HG02852 (cell line): ENCODE data around the gene CCL4L2.
A peak's percentile ranks its signal among the peaks of the same experiment; 100 is the strongest.
"Not testable (repeated sequence)": the region's sequence is repeated elsewhere in the genome, so short reads cannot be mapped to it uniquely, and the experiment has no call there.

ENCODE experiments used
- ATAC-seq: cut with Tn5 transposase; IDR thresholded peaks from one replicate; pipeline ENCODE4 v1.9.1; 2021; ENCODE audit warnings: mild to moderate bottlenecking, moderate library complexity; ENCODE audit not compliant: unreplicated experiment

CCL4L2 gene

DNA sequence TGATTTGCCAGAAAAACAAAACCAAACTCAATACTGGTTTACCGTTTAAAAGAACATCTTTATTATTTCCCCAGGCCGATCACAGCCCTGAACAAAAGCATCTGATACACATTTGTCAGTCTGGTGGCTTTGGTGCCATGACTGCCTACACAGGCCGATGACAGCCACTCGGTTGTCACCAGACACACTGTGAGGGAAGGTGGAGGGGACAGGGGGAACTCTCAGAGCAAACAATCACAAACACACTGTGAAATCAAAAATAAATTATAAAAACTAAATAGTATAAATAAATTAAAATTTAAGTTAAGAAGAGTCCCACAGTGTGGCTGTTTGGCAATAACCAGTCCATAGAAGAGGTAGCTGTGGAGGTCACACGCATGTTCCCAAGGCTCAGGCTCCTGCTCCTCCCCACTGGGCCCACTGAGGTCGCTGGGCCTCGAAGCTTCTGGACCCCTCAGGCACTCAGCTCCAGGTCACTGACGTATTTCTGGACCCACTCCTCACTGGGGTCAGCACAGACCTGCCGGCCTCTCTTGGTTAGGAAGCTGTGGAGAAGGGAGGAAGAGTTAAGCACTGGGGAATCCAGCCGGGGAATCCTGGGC lies 15.9 kb upstream of the CCL4L2 start:
- not testable (repeated sequence) for ATAC-seq

DNA sequence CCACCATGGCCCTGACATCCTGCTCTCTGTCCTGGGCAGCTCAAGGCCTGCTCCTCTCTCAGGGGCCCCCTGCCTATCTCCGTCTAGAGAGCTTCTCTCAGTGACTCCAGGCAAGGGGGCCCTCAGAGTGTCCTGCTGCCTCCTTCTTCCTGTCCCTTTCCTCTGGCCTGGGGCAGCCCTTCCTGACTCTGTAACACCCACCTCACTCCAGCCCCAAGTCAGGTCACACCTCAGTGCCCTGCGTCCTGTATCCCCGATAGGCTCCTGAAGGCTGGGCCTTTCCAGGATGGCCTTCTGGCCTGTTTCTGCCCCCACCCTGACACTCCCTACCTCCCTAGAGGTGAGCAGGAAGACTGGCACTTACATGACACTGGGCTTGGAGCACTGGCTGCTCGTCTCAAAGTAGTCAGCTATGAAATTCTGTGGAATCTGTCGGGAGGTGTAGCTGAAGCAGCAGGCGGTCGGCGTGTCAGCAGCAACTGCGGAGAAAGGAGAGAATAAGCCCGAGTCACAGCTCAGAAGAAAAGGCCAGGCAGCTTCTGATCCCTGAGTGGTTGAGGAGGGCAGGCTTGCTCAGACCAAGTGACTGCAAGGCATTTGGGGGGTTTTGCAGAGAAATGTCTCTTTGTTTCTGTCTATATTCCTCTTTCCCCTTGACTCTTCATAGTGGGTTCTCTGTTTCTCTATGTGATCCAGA lies 15.3 kb upstream of the CCL4L2 start:
- no peak for ATAC-seq

DNA sequence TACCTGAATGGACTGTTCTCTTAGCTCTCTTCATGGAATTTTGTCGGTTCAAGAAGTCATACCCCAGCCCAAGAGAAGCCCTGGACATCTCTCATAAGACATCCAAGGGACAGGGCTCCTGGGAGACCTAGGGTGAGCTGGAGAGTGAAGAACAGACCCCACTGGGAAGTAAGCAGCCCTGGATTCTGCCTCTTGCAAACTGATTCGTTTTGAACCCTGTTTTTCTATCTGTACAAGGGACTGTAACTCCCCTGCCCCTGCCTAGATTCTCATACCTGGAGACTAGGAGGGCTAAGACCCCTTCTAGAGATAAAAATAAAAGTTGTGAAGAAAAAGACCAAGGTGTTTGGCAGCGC lies 14.8 kb upstream of the CCL4L2 start:
- no peak for ATAC-seq

GRCh38 chr17:36197387-36197703 lies 13.5 kb upstream of the CCL4L2 start:
- ATAC-seq, result peak; percentile 21

DNA sequence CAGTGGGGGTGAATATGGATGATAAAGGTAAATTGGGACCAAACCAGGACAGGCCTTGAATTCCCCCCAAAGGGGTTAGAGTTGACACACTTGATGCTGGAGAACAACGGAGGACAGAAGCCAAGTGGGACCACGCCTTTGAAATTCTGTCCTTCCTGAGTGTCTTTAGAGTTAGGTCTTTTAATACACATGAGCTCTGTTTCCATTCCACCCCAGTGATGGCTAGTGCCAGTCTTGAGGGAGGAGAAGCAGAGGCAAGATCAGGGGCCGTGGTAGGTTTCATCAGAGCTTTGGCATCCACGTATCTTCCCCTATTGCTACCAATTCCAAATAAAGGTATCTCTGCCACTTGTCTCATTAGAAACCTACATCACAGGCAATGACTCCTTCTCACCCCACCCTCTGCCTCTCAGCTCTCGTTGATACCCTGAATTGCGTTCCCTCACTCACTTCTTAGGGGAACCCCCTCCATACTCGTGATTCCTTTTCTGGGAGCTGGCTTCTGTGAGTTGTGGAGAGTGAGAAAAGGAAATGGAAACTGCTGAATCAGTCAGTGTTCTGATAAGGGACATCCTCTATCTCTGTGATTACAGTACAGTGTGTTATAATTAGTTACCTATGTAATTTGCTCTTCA lies 11.9 kb upstream of the CCL4L2 start:
- peak; percentile 19 for ATAC-seq

DNA sequence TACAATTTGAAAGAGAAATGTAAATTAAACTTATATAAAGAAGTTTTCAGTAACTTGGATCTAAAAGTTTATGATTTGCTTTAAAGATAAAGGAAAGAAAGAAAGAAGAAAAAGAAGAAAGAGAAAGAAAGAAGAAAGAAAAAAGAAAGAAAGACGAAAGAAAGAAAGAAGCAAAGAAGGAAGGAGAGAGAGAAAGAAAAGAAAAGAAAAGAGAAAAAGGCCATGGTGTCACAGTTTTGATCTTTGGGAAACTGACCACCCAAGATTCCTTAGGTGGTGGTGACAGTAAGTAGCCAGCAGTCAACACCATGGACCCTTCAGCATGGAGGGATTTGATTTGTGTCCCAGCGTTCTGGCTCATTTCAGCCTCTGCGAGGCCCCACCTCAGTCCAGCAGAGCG lies 9.8 kb upstream of the CCL4L2 start:
- not testable (repeated sequence) for ATAC-seq

- ATAC-seq, result not testable (repeated sequence)
Measured at GRCh38 chr17:36201506-36201905, 9.4 kb upstream of the CCL4L2 start.

- no peak for ATAC-seq
Measured at GRCh38 chr17:36203335-36203734, 7.5 kb upstream of the CCL4L2 start.

GRCh38 chr17:36204724-36205500 lies 6.0 kb upstream of the CCL4L2 start:
- no peak for ATAC-seq

DNA sequence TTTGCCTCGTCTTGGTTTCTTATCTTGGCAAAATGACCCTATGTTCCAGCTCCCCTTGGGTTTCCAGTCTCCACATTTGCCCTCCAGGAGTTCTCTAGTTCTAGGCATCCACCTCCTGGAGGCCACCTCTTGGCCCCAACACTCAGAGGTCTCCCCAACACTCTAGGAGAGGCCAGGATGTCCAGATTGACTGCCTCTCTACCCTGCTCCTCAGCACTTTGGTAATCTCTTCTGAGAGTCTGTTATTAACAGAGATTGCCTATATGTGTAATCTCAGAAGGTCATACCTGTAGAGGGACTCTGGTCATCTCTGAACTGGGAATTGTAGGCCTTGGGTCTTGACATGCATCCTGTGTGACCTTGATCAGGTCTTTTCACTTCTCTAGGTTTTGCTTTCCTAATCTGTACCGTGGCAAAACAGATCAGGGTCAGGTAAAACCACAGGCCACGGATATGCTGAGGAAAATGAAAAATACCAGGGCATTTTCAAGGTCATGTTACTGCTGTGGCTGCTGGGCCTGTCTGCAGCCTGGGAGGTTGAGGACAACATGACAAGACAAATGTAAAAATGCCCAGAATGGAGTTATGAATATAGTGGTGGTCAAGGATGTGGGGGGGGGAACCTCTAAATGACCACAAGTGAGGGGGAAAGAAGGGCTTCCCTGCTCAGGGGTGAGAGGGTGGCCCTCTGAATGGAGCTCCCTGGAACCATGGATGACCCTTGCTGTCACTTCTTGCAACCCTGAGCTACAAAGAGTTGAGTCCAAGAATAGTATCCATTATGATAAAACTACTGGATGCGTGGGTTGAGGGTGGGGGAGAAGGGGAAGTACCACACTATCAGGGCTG lies 5.0 kb upstream of the CCL4L2 start:
- ATAC-seq, result no peak

DNA sequence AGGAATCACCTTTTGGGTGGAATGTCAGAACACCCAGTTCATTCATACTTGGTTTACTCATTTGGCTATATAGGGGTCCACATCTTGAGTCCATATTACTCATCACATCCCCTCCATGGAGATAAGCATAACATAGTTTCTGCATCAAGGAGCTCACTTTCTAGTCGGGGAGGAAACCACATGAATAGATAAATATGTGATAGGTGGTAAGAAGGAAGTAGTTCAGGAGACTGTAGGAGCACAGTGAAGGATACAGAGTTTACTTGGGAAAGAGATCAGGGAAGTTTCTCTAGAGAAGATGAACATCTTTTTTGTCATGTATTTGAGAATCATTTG lies 4.4 kb upstream of the CCL4L2 start:
- ATAC-seq, result not testable (repeated sequence)

- not testable (repeated sequence) for ATAC-seq
Measured at GRCh38 chr17:36207383-36207782, 3.5 kb upstream of the CCL4L2 start.

DNA sequence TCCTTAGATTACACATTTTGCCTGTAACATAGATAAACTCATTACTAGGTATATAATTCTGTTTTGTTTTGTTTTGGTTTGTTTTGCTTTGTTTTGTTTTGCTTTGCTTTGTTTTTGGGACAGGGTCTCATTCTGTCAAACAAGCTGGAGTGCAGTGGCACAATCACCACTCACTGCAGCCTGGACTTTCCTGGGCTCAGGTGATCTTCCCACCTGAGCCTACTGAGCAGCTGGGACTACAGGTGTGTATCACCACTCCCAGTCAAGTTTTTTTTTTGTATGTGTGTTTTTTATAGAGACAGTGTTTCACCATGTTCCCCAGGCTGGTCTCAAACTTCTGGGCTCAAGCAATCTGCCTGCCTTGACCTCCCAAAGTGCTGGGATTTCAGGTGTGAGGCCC lies 1.3 kb upstream of the CCL4L2 start:
- no peak for ATAC-seq

DNA sequence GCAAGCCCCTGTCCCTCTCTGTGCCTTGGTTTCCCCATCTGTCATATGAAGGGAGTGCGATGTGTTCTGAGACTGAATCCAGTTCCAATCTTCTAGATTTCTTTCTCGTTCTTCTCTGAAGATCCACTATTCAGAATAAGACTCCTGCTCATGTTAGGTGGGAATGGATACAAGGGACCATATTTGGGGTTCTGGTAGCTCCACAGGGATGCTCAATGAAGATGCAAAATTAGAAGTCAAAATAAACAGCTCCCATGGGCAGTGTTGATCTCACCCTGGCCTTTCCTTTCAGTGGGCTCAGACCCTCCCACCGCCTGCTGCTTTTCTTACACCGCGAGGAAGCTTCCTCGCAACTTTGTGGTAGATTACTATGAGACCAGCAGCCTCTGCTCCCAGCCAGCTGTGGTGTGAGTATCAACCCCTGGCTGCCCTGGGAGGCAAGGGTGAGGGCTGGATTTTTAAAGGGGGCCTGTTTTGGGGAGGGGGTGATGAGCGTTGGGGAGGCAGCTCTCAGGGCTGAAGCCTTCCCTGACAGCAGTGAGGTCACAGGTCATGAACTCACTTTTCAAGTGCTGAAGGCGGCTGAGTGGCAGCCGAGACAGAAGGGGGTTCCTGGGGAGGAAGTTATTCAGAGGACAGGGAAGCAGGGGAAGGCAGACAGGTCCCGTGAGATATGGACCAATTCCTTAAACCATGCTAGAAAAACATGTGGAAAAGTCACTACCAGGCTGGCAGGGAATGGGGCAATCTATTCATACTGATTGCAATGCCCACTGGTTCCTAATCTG lies 815 bp downstream of the CCL4L2 start:
- not testable (repeated sequence) for ATAC-seq

DNA sequence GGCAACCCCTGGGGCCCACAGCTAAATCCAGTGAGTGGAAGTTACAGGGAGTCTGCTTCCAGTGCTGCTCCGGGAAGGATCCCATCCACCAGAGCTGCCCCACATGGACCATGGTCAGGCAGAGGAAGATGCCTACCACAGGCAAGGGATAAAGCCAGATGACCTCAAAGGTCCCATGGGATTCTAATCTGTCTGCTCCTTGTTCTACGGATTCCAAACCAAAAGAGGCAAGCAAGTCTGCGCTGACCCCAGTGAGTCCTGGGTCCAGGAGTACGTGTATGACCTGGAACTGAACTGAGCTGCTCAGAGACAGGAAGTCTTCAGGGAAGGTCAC lies 1.4 kb downstream of the CCL4L2 start:
- ATAC-seq, result no peak

DNA sequence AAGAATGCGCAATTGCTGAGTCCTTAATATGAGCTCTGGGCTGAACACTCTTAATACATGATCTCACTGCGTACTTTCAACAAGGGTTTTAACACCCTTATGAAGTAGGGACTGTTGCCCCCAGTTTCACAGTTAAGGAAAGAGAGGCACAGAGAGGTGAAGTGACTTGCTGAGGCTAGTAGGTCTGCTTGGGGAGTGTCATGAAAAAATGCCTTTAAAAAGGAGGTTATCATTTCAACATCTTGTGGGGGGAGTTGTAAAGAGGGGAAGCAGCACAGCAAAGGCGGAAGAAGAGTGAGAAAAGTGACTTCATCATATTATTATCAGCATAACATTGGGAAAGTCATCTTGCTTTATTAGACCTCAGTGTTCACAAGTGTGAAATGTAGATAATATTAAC lies 2.1 kb downstream of the CCL4L2 start:
- ATAC-seq, result no peak

DNA sequence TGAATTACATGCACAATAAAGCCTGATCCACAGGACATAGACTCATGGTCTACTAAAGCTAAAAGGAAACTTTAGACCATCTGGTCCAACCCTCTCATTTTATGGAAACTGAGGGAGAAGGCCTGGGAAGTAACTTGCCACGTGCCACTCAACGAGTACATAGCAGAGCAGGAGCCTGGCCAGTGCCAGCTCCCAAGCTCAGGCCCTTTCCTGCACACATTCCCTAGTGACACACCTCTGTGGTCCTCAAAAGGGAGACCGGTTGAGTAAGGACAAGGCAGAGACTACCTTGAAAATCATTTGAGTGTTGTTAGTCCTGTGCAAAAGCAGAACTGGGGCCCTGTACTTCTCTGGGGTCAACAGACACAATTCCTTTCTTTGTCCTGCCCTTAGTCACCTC lies 2.8 kb downstream of the CCL4L2 start:
- no peak for ATAC-seq

GRCh38 chr17:36214918-36215317 lies 4.1 kb downstream of the CCL4L2 start:
- ATAC-seq, result no peak

GRCh38 chr17:36215406-36216308 lies 4.8 kb downstream of the CCL4L2 start:
- ATAC-seq, result not testable (repeated sequence)
